GM19455 (cell line): ENCODE measurements around the gene BICRA.
"Not testable (repeated sequence)": the region's sequence is repeated elsewhere in the genome, so short reads cannot be mapped to it uniquely, and the experiment has no call there.

Experiments
- ATAC-seq: cut with Tn5 transposase; IDR thresholded peaks from one replicate; pipeline ENCODE4 v1.9.1; 2021; ENCODE audit not compliant: unreplicated experiment

BICRA gene

GRCh38 chr19:47658431-47659348 lies 49.8 kb downstream of the BICRA start:
- ATAC-seq: no peak

GRCh38 chr19:47660435-47660832 lies 51.5 kb downstream of the BICRA start:
- no peak for ATAC-seq

GRCh38 chr19:47661161-47661560 lies 52.2 kb downstream of the BICRA start:
- no peak for ATAC-seq

- no peak for ATAC-seq
Measured at GRCh38 chr19:47661611-47662010, 52.7 kb downstream of the BICRA start.

DNA sequence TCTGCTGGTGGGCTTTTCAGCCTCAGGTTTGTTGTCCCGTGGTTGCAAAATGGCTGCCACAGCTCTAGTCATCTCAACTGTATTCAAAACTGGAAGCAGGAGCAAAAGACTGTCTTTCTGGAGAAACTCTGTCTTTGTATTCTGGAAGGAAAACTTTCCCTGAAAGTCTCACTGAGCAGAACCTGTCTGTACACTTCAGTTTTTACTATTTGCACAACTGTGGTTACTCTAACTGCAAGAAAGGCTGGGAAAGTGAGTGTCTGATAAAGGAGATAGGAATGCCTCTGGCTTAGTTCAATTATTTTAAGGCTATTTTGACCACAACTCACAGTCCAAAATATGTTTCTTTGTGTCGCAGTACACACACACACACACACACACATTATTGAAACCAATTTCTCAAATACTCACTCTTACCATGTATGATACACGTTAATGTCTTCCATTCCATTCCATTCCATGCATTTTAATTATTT lies 54.5 kb downstream of the BICRA start:
- no peak for ATAC-seq

DNA sequence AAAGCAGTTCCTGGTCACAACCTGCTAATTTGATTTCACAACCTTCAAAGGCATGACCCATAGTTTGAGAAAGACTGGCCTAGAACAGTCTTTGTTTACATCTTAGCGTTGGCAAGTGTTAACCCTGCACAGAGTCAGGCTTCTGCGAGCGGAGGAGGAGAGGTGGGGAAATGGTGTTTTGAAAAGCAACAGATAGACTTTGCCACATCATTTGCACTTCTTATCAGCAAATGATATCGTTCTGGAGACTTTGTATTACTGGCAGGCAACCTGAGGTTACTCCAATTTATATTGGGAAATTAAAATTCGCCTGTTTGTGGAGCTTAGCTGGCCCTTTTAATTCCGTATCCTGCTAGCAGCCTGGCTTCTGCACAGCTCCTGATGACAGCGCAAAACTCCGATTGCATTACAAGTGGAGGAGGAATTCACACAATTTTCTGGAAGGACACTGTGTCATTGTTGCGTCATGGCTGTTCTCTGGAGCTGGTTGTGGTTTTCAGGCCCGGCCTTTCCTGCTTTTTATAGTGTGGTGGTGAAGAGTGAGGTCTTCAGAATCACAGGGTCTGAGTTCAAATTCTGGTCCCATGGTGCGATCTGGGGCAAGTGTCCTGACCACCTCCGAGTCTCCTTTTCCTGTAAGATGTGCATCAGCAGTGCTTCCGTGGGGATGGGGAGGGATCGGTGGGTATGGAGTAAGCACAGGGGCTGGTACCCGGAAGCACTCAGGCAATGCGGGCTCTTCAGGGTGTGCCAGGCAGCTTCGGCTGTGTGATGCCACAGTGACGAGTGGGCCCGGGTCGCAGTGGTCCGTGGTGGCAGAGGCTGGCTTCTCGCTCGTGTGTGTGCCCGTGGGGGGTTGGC lies 55.2 kb downstream of the BICRA start:
- no peak for ATAC-seq

DNA sequence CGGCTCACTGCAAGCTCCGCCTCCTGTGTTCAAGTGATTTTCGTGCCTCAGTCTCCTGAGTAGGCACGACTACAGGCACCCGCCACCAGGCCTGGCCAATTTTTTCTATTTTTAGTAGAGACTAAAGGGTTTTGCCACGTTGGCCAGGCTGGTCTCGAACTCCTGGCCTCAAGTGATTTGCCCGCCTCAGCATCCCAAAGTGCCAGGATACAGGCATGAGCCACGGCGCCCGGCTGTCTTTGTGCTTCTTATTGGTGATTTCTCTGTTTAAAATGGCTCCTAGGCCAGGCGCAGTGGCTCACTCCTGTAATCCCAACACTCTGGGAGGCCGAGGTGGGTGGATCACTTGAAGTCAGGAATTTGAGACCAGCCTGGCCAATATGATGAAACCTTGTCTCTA lies 59.6 kb downstream of the BICRA start:
- not testable (repeated sequence) for ATAC-seq

DNA sequence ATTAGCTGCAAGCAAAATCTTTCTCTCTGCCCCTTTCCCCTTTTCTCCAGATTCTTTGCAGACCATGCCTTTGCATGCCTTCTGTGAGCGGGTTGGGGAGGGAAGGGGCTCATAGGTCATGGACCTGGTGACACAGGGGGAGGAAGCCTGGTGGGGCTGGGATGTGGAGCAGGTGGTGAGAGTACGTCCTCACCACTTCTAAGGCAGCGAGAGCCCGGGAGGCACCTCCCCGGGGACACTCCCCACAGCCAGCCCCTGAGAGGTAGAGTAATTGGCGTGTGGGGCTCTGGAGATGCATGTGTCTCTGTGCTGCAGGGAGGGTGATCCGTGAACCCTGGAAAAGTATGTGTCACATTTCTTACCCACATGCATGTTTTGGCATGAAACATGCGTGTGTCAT lies 61.8 kb downstream of the BICRA start:
- ATAC-seq: no peak

DNA sequence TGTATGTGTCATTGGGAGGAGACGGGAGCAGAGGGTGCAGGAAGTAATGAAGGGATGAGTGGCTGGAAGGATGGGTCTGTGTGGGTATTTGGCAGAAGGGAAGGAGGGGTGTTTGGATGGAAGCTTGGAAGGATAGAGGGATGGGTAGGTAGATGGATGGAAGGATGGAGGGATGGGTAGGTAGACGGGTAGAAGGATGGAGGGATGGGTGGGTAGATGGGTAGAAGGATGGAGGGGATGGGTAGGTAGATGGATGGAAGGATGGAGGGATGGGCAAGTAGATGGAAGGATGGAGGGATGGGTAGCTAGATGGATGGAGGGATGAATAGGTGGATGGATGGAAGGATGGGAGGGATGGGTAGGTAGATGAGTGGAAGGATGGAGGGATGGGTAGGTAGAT lies 62.6 kb downstream of the BICRA start:
- ATAC-seq: no peak

GRCh38 chr19:47673426-47673825 lies 64.5 kb downstream of the BICRA start:
- ATAC-seq: no peak

DNA sequence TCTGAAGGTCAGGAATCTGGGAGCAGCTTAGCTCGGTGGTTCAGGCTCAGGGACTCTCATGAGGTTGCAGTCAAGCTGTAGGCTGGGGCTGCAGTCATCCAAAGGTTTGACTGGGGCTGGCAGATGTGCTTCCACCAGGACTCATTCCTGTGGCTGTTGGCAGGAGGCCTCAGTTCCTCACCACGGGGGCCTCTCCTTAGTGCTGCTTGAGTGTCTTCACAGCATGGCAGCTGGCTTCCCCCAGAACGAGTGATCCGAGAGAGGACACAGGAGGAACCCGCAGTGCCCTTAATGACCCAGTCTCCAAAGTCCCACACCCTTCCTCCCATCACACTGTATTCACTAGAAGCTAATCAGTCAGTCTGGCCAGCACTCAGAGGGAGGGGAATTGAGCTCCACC lies 65.6 kb downstream of the BICRA start:
- ATAC-seq: no peak

DNA sequence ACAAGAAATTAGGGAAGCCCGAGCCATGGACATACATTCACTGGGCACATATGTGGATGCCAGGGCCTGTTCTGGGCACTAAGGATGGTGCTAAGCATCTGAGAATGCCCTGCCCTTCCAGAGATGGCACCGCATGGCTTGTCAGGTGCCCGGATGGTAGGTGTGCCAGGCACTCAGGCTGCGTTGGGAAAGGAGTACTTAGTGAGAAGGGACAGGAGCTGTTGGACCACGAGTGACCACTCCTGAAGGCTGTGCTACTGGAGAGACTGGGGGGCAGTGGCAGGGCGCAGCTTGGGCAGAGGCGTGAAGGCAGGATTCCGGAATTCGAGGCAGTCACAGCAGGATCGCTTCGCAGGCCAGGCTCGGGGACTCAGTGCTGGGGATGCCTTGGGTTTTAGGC lies 66.3 kb downstream of the BICRA start:
- ATAC-seq: no peak

DNA sequence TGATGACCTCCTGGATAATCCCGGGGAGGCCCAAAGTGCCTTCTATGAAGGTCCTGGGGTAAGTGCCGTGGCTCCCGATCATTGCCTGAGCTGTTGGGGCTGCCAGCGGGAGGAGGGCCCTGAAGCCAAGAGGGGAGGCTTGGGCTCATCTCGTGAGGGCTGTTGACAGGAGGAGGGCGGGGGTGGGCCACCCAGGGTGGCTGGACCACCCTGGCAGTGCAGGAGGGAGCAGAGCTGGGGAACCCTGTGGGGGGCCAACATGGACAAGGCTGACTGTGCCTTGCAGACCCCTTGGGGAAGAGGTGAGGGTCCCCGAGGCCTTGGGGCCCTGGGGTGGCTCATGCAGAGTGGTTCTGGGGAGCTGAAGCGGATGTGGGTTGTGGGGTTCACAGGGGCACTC lies 66.9 kb downstream of the BICRA start:
- no peak for ATAC-seq

DNA sequence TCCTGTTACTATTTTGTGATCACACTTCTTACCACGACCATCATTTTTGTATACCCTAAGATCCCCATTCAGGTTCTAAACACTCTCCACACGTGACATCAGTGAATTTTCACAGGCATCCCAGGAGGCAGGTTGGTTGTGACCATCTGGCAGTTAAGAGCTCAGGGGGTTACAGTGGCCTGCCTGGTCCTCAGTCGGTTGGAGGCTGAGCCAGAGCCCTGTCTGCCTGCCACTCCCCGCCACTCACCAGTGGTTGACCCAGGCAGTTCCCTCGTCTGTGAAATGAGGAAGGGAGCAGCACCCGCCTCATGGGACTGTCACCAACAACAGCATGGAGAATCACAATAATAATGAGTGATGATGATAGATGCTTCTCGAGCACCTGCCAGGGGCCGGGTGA lies 67.9 kb downstream of the BICRA start:
- ATAC-seq: no peak

- no peak for ATAC-seq
Measured at GRCh38 chr19:47679251-47679900, 70.4 kb downstream of the BICRA start.

DNA sequence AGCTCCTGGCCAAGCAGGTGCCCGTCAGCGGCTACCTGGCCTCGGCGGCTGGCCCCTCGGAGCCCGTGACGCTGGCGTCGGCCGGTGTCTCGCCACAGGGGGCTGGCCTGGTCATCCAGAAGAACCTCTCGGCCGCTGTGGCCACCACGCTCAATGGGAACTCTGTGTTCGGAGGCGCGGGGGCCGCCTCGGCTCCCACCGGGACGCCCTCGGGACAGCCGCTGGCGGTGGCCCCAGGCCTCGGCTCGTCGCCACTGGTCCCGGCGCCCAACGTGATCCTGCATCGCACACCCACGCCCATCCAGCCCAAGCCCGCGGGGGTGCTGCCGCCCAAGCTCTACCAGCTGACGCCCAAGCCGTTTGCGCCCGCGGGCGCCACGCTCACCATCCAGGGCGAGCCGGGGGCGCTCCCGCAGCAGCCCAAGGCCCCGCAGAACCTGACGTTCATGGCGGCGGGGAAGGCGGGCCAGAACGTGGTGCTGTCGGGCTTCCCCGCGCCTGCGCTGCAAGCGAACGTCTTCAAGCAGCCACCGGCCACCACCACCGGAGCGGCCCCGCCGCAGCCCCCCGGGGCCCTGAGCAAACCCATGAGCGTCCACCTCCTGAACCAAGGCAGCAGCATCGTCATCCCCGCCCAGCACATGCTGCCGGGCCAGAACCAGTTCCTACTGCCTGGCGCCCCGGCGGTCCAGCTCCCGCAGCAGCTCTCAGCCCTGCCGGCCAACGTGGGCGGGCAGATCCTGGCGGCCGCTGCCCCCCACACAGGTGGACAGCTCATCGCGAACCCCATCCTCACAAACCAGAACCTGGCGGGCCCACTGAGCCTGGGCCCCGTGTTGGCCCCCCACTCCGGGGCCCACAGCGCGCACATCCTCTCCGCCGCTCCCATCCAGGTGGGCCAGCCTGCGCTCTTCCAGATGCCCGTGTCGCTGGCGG lies 71.3 kb downstream of the BICRA start:
- ATAC-seq: no peak

GRCh38 chr19:47680858-47681332 lies 72.0 kb downstream of the BICRA start:
- no peak for ATAC-seq

GRCh38 chr19:47681388-47681787 lies 72.5 kb downstream of the BICRA start:
- no peak for ATAC-seq

GRCh38 chr19:47681936-47682335 lies 73.0 kb downstream of the BICRA start:
- ATAC-seq: no peak

DNA sequence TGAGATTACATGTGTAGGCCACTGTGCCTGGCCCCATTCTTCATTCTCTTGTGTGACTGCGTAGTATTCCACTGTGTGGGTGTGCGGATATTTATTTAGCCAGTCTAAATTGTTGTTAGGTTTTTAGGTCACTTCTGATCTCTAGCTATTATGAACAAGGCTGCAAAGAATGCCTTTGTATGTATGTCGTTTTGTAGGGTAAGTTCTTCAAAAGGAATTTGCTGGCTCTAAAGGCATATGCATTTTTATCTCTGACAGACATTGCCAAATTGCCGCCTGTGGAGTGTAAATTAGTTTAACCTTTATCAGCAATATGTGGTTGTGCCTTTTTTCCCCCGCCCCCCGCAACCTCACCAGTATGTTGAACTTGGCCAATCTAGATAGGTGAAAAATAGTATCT lies 74.0 kb downstream of the BICRA start:
- ATAC-seq: no peak
